Tracheal epithelial cell (primary cell): Measurements from ENCODE around the gene MANEA. TPM values are rescaled to one million over a fixed set of nuclear protein-coding genes. Genes with fewer than 3 reads are reported as not detected.

Source experiments
- total RNA-seq: library from RNA; depleted of rRNA; stranded (reverse); fragments of >200 nt; gene quantifications from 2 replicates; pipeline ENCODE4 v1.2.1, GENCODE V29; 2014

The MANEA gene, protein sequence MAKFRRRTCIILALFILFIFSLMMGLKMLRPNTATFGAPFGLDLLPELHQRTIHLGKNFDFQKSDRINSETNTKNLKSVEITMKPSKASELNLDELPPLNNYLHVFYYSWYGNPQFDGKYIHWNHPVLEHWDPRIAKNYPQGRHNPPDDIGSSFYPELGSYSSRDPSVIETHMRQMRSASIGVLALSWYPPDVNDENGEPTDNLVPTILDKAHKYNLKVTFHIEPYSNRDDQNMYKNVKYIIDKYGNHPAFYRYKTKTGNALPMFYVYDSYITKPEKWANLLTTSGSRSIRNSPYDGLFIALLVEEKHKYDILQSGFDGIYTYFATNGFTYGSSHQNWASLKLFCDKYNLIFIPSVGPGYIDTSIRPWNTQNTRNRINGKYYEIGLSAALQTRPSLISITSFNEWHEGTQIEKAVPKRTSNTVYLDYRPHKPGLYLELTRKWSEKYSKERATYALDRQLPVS
- total RNA-seq, result 5.3 and 9.4 TPM in 2 replicates

DNA sequence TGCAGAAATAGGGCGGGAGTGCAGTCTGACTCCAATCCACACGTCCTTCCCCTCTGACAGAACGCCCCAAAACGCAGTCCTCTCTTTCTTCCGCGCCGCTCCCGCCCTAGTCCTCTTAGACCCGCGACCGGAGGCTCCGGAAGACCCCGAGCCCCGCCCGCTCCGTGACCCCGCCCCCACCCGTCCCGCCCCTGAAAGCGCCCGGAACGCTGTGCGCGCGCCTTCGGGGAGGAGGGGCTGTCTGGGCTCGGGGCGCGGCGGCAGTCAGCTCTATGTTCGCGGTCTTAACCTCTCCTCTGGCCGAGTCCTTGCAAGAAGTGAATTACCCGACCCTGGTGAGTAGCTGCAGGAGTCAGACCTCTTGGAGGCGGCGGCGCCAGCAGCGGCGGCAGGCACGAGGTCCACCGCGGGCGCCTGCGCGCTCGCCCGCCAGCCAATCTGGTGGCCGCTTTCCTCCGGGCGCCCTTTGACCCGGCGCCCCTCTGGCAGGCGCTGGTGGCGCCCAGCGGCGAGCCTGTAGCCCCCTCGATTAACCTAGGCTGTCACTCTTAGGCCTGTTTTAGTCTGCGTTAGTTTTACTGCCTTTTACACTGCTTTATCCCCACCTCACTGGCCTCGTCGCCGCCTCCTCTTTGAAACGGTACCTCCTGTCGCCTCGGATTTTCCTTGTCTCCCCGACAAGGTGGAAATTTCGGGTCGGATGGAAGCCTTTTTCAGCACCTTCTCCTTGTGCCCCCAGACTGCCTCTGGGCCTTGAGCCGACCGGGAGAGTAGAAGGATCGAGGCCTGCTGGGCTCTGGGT lies at the start of gene MANEA:
MANEA (plus strand) TSS at position 232 of the 802 bp plus-strand sequence. CDS start 8,905 bp downstream, outside the sequence.

